ENCODE measurements around the gene ATM. TPM values are rescaled to one million over a fixed set of nuclear protein-coding genes. Genes with fewer than 3 reads are reported as not detected.
"Not testable (repeated sequence)": the region's sequence is repeated elsewhere in the genome, so short reads cannot be mapped to it uniquely, and the experiment has no call there.

ATM gene
- total RNA-seq, 2 experiments from 2014 or later = 125 to 159 TPM

- Histone ChIP-seq H3K9me2 (ENCODE audit: insufficient read depth, low read length) (no peaks in the 10 kb centered on the region), H3K36me3 (ENCODE audit: insufficient read depth, low read length) (peaks cover 87% of the 10 kb centered on the region), H3K4me2 (ENCODE audit: low read length) (no peak overlapping the region), H3K4me1 (ENCODE audit: insufficient read depth, low read length, poor library complexity, severe bottlenecking) (no peaks in the 10 kb centered on the region), H3K79me2 (ENCODE audit: insufficient read depth, low read depth, low read length) (no peaks in the 10 kb centered on the region; the same call in 1 of the 2 replicates), H3K4me3 (ENCODE audit: low read depth, low read length, poor library complexity, severe bottlenecking) (no peak overlapping the region), H3K27ac (ENCODE audit: low read depth, low read length, poor library complexity, severe bottlenecking) (no peak overlapping the region), H4K20me1 (ENCODE audit: insufficient read depth, low read length) (no peaks in the 10 kb centered on the region), H3K9me3 (ENCODE audit: low read length) (no peaks in the 10 kb centered on the region), H2AFZ (ENCODE audit: low read length) (no peak overlapping the region)
- intact Hi-C loops (cut with micrococcal nuclease; ENCODE audit: unreplicated experiment) = no loop called here
- POLR2A ChIA-PET = interaction anchor here (0.7 kb wide), 1 partner anchor 39 kb away, joined by 3 read pairs; no protein-coding TSS in a partner anchor
- no peak for DNase-seq (ENCODE audit: low spot score)
- no TSS peak for BruUV-seq (replicated peaks)
- CTCF ChIA-PET (ENCODE audit: unreplicated experiment) = no interaction called here
- TF ChIP-seq EZH2phosphoT487 (IDR thresholded peaks at IDR 0.05; ENCODE audit: borderline replicate concordance, low read depth, low read length) = no peak
- TF ChIP-seq CTCF (conservative IDR thresholded peaks at IDR 0.05; ENCODE audit: low read length) = no peak
Measured at GRCh38 chr11:108246885-108247284, 24.0 kb downstream of the ATM start.

- H2AFZ ChIP-seq (ENCODE audit: low read length) = no peak overlapping the region
- CTCF ChIA-PET (ENCODE audit: unreplicated experiment) = no interaction called here
- POLR2A ChIA-PET = interaction anchor here (0.5 to 1.9 kb wide), 4 partner anchors 12 to 42 kb away, joined by 3 to 10 read pairs (median 6); no protein-coding TSS in a partner anchor
- H3K4me3 ChIP-seq (ENCODE audit: low read depth, low read length, poor library complexity, severe bottlenecking) = no peak overlapping the region
- H3K27ac ChIP-seq (ENCODE audit: low read depth, low read length, poor library complexity, severe bottlenecking) = no peak overlapping the region
- intact Hi-C loops (cut with micrococcal nuclease; ENCODE audit: unreplicated experiment) = no loop called here
- no peaks in the 10 kb centered on the region for H3K9me2 ChIP-seq (ENCODE audit: insufficient read depth, low read length)
- TF ChIP-seq CTCF (conservative IDR thresholded peaks at IDR 0.05; ENCODE audit: low read length) (no peak), EZH2phosphoT487 (IDR thresholded peaks at IDR 0.05; ENCODE audit: borderline replicate concordance, low read depth, low read length) (no peak)
- peaks cover 94% of the 10 kb centered on the region for H3K36me3 ChIP-seq (ENCODE audit: insufficient read depth, low read length)
- H3K4me2 ChIP-seq (ENCODE audit: low read length) = no peak overlapping the region
- BruUV-seq (replicated peaks) = no TSS peak
- no peak for DNase-seq (ENCODE audit: low spot score)
- no peaks in the 10 kb centered on the region for H3K4me1 ChIP-seq (ENCODE audit: insufficient read depth, low read length, poor library complexity, severe bottlenecking)
- no peaks in the 10 kb centered on the region for H4K20me1 ChIP-seq (ENCODE audit: insufficient read depth, low read length)
- no peaks in the 10 kb centered on the region; the same call in 1 of the 2 replicates for H3K79me2 ChIP-seq (ENCODE audit: insufficient read depth, low read depth, low read length)
- no peaks in the 10 kb centered on the region for H3K9me3 ChIP-seq (ENCODE audit: low read length)
Measured at GRCh38 chr11:108253176-108253575, 30.3 kb downstream of the ATM start.

DNA sequence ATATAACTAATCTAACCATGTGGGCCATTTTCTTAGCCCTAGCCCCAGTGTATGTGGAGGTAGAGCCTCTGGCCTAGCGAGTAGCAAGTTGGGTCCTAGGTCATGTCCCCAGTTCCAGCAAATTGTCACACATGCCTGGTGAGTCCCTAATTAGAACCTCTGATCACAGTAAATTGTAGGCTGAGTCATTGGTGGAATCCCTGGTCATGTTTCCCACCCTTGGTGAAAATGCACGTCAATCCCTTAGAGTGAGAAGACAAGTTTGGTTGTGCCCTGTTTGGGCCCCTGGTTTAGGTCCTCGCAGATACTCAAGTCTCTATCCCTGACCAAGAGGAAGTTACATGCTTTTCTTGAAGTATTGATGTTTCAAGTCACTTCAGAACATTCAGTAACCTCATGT is 46.7 kb downstream of the ATM start:
- no peak overlapping the region for H2AFZ ChIP-seq (ENCODE audit: low read length)
- no peak overlapping the region for H3K27ac ChIP-seq (ENCODE audit: low read depth, low read length, poor library complexity, severe bottlenecking)
- ChIA-PET CTCF (ENCODE audit: unreplicated experiment) (no interaction called here), POLR2A (no interaction called here)
- peaks cover 71% of the 10 kb centered on the region for H3K36me3 ChIP-seq (ENCODE audit: insufficient read depth, low read length)
- no peak overlapping the region for H3K4me3 ChIP-seq (ENCODE audit: low read depth, low read length, poor library complexity, severe bottlenecking)
- no peaks in the 10 kb centered on the region for H3K79me2 ChIP-seq (ENCODE audit: insufficient read depth, low read depth, low read length)
- DNase-seq (ENCODE audit: low spot score) = no peak
- TF ChIP-seq EZH2phosphoT487 (IDR thresholded peaks at IDR 0.05; ENCODE audit: borderline replicate concordance, low read depth, low read length) = no peak
- no peak for TF ChIP-seq CTCF (conservative IDR thresholded peaks at IDR 0.05; ENCODE audit: low read length)
- H4K20me1 ChIP-seq (ENCODE audit: insufficient read depth, low read length) = no peaks in the 10 kb centered on the region
- H3K9me2 ChIP-seq (ENCODE audit: insufficient read depth, low read length) = no peaks in the 10 kb centered on the region
- BruUV-seq (replicated peaks) = no TSS peak
- no peaks in the 10 kb centered on the region for H3K4me1 ChIP-seq (ENCODE audit: insufficient read depth, low read length, poor library complexity, severe bottlenecking)
- H3K4me2 ChIP-seq (ENCODE audit: low read length) = no peak overlapping the region
- H3K9me3 ChIP-seq (ENCODE audit: low read length) = no peaks in the 10 kb centered on the region
- intact Hi-C loops (cut with micrococcal nuclease; ENCODE audit: unreplicated experiment) = no loop called here

GRCh38 chr11:108276985-108277616 is 54.2 kb downstream of the ATM start:
- DNase-seq (ENCODE audit: low spot score); CTCF ChIA-PET (ENCODE audit: unreplicated experiment); H3K4me1 ChIP-seq (ENCODE audit: insufficient read depth, low read length, poor library complexity, severe bottlenecking); H3K4me2 ChIP-seq (ENCODE audit: low read length); POLR2A ChIA-PET; intact Hi-C loops (cut with micrococcal nuclease; ENCODE audit: unreplicated experiment); H3K79me2 ChIP-seq (ENCODE audit: insufficient read depth, low read depth, low read length); BruUV-seq (replicated peaks); H3K27ac ChIP-seq (ENCODE audit: low read depth, low read length, poor library complexity, severe bottlenecking); H3K4me3 ChIP-seq (ENCODE audit: low read depth, low read length, poor library complexity, severe bottlenecking); H4K20me1 ChIP-seq (ENCODE audit: insufficient read depth, low read length); H2AFZ ChIP-seq (ENCODE audit: low read length); H3K9me2 ChIP-seq (ENCODE audit: insufficient read depth, low read length); H3K9me3 ChIP-seq (ENCODE audit: low read length): not testable (repeated sequence)
- H3K36me3 ChIP-seq (ENCODE audit: insufficient read depth, low read length) = peaks cover 92% of the 10 kb centered on the region

All from OCI-LY7 (cell line).